Measurements from ENCODE around the gene MAP4K4.

The MAP4K4 gene

GRCh38 chr2:101697124-101698013, at the start of gene MAP4K4:
TSS of gene MAP4K4 (plus strand) at chr2:101697707. CDS start at chr2:101698081, 374 bp downstream.
- H3K4me3 ChIP-seq (ENCODE audit: low read length): peak within 1 kb of the TSS; percentile 90
- no peak for TF ChIP-seq ZNF274 (IDR thresholded peaks at IDR 0.05; ENCODE audit: low read depth, low read length)

GRCh38 chr2:101653469-101653868, 44.0 kb upstream of the MAP4K4 start:
- H3K4me3 ChIP-seq (ENCODE audit: low read length): no peak overlapping the region

GRCh38 chr2:101655702-101656422, 41.6 kb upstream of the MAP4K4 start:
- TF ChIP-seq ZNF274 (IDR thresholded peaks at IDR 0.05; ENCODE audit: low read depth, low read length): no peak
- H3K4me3 ChIP-seq (ENCODE audit: low read length): no peak overlapping the region

More at GRCh38 chr2:101653469-101653868, 44.0 kb upstream of the MAP4K4 start:
- TF ChIP-seq ZNF274 (IDR thresholded peaks at IDR 0.05; ENCODE audit: low read depth, low read length): no peak

GRCh38 chr2:101657787-101658186, 39.7 kb upstream of the MAP4K4 start:
- H3K4me3 ChIP-seq (ENCODE audit: low read length): no peak overlapping the region
- no peak for TF ChIP-seq ZNF274 (IDR thresholded peaks at IDR 0.05; ENCODE audit: low read depth, low read length)

GRCh38 chr2:101658387-101658786, 39.1 kb upstream of the MAP4K4 start:
- no peak overlapping the region for H3K4me3 ChIP-seq (ENCODE audit: low read length)
- TF ChIP-seq ZNF274 (IDR thresholded peaks at IDR 0.05; ENCODE audit: low read depth, low read length): no peak

GRCh38 chr2:101665312-101665711, 32.2 kb upstream of the MAP4K4 start:
- TF ChIP-seq ZNF274 (IDR thresholded peaks at IDR 0.05; ENCODE audit: low read depth, low read length): no peak
- no peak overlapping the region for H3K4me3 ChIP-seq (ENCODE audit: low read length)

GRCh38 chr2:101667823-101668222, 29.7 kb upstream of the MAP4K4 start:
- H3K4me3 ChIP-seq (ENCODE audit: low read length): no peak overlapping the region
- no peak for TF ChIP-seq ZNF274 (IDR thresholded peaks at IDR 0.05; ENCODE audit: low read depth, low read length)

GRCh38 chr2:101672047-101672446, 25.5 kb upstream of the MAP4K4 start:
- no peak for TF ChIP-seq ZNF274 (IDR thresholded peaks at IDR 0.05; ENCODE audit: low read depth, low read length)
- H3K4me3 ChIP-seq (ENCODE audit: low read length): no peak overlapping the region

- no peak overlapping the region for H3K4me3 ChIP-seq (ENCODE audit: low read length)
- no peak for TF ChIP-seq ZNF274 (IDR thresholded peaks at IDR 0.05; ENCODE audit: low read depth, low read length)
Observed at GRCh38 chr2:101673920-101674319, 23.6 kb upstream of the MAP4K4 start.

GRCh38 chr2:101675512-101675911, 22.0 kb upstream of the MAP4K4 start:
- TF ChIP-seq ZNF274 (IDR thresholded peaks at IDR 0.05; ENCODE audit: low read depth, low read length): no peak
- no peak overlapping the region for H3K4me3 ChIP-seq (ENCODE audit: low read length)

GRCh38 chr2:101676674-101677073, 20.8 kb upstream of the MAP4K4 start:
- no peak overlapping the region for H3K4me3 ChIP-seq (ENCODE audit: low read length)
- no peak for TF ChIP-seq ZNF274 (IDR thresholded peaks at IDR 0.05; ENCODE audit: low read depth, low read length)

GRCh38 chr2:101677658-101678057, 19.8 kb upstream of the MAP4K4 start:
- no peak for TF ChIP-seq ZNF274 (IDR thresholded peaks at IDR 0.05; ENCODE audit: low read depth, low read length)
- no peak overlapping the region for H3K4me3 ChIP-seq (ENCODE audit: low read length)

- no peak overlapping the region for H3K4me3 ChIP-seq (ENCODE audit: low read length)
Observed at GRCh38 chr2:101678379-101678778, 19.1 kb upstream of the MAP4K4 start.

GRCh38 chr2:101679037-101679726, 18.3 kb upstream of the MAP4K4 start:
- TF ChIP-seq ZNF274 (IDR thresholded peaks at IDR 0.05; ENCODE audit: low read depth, low read length): no peak
- no peak overlapping the region for H3K4me3 ChIP-seq (ENCODE audit: low read length)

More at GRCh38 chr2:101678379-101678778, 19.1 kb upstream of the MAP4K4 start:
- no peak for TF ChIP-seq ZNF274 (IDR thresholded peaks at IDR 0.05; ENCODE audit: low read depth, low read length)

Data from GM08714 (cell line).